Liver (tissue), 9 donors: ENCODE measurements around the gene CDC16. TPM values are rescaled to one million over a fixed set of nuclear protein-coding genes. Genes with fewer than 3 reads are reported as not detected.
"Not testable (repeated sequence)": the region's sequence is repeated elsewhere in the genome, so short reads cannot be mapped to it uniquely, and the experiment has no call there.

ENCODE experiments used
- DNase-seq: peaks from one replicate; pipeline ENCODE4 v3.0.0-alpha.2; 2017; ENCODE audit warnings: low spot score
- H3K27ac ChIP-seq, 2 donors: one replicate each; pipeline ENCODE4 v1.7.0; 2013; ENCODE audit warnings: inconsistent platforms in 2 of 2, low read length in 2 of 2, control low read depth in 1 of 2, low read depth in 1 of 2, mild to moderate bottlenecking in 1 of 2
- H3K27me3 ChIP-seq, 4 donors: one replicate each; pipeline versions ENCODE4 v1.6.1 to v1.7.0; 2013; ENCODE audit warnings: low read length in 3 of 4, inconsistent platforms in 1 of 4, mild to moderate bottlenecking in 1 of 4, moderate library complexity in 1 of 4; ENCODE audit not compliant: control insufficient read depth in 4 of 4, insufficient read depth in 4 of 4
- H3K36me3 ChIP-seq, 4 donors: one replicate each; pipeline versions ENCODE4 v1.6.1 to v1.7.0; 2013; ENCODE audit warnings: low read length in 3 of 4, mild to moderate bottlenecking in 3 of 4, low read depth in 1 of 4, moderate library complexity in 1 of 4; ENCODE audit not compliant: control insufficient read depth in 4 of 4, insufficient read depth in 3 of 4
- H3K4me1 ChIP-seq, 4 donors: one replicate each; pipeline versions ENCODE4 v1.6.1 to v1.7.0; 2013; ENCODE audit warnings: low read length in 3 of 4, mild to moderate bottlenecking in 3 of 4, moderate library complexity in 1 of 4; ENCODE audit not compliant: control insufficient read depth in 4 of 4, insufficient read depth in 4 of 4
- H3K4me3 ChIP-seq, 3 donors: one replicate each; pipeline versions ENCODE4 v1.6.1 to v1.7.0; 2013; ENCODE audit warnings: low read length in 3 of 3, control low read depth in 1 of 3, low read depth in 1 of 3, mild to moderate bottlenecking in 1 of 3
- H3K9ac ChIP-seq, 2 donors: one replicate each; pipeline ENCODE4 v1.7.0; 2013; ENCODE audit warnings: low read length in 2 of 2, mild to moderate bottlenecking in 2 of 2, moderate library complexity in 2 of 2, control low read depth in 1 of 2, low read depth in 1 of 2
- H3K9me3 ChIP-seq, 4 donors: one replicate each; pipeline versions ENCODE4 v1.6.1 to v1.7.0; 2013; ENCODE audit warnings: low read length in 3 of 4; ENCODE audit not compliant: control insufficient read depth in 4 of 4
- EGR1 ChIP-seq, 2 donors: IDR thresholded peaks; 2 replicates each; pipeline ENCODE4 v1.6.1; 2016 to 2018; ENCODE audit warnings: antibody characterized with exemption in 2 of 2, low read depth in 2 of 2
- FOXA1 ChIP-seq: IDR thresholded peaks from 2 replicates; pipeline ENCODE4 v1.6.1; 2016; ENCODE audit warnings: antibody characterized with exemption
- FOXA2 ChIP-seq: IDR thresholded peaks from 2 replicates; pipeline ENCODE4 v1.6.1; 2016; ENCODE audit warnings: antibody characterized with exemption
- GABPA ChIP-seq, 2 donors: IDR thresholded peaks in 1 of 2; conservative IDR thresholded peaks in 1 of 2; 2 replicates each; pipeline ENCODE4 v1.6.1; 2016; ENCODE audit warnings: antibody characterized with exemption in 2 of 2, mild to moderate bottlenecking in 1 of 2, moderate library complexity in 1 of 2
- HNF4A ChIP-seq, 2 donors: conservative IDR thresholded peaks; 2 replicates each; pipeline ENCODE4 v1.6.1; 2016; ENCODE audit warnings: antibody characterized with exemption in 2 of 2, mild to moderate bottlenecking in 2 of 2
- HNF4G ChIP-seq: IDR thresholded peaks from 2 replicates; pipeline ENCODE4 v1.6.1; 2016; ENCODE audit warnings: antibody characterized with exemption
- JUND ChIP-seq, 2 donors: IDR thresholded peaks; 2 replicates each; pipeline ENCODE4 v1.6.1; 2016; ENCODE audit warnings: antibody characterized with exemption in 2 of 2
- RXRA ChIP-seq, 2 donors: IDR thresholded peaks; 2 replicates each; pipeline ENCODE4 v1.6.1; 2017 to 2018; ENCODE audit warnings: antibody characterized with exemption in 2 of 2, mild to moderate bottlenecking in 1 of 2
- SP1 ChIP-seq: IDR thresholded peaks from 2 replicates; pipeline ENCODE4 v1.6.1; 2018; ENCODE audit warnings: antibody characterized with exemption, mild to moderate bottlenecking
- TAF1 ChIP-seq: conservative IDR thresholded peaks from 2 replicates; pipeline ENCODE4 v1.6.1; 2016; ENCODE audit warnings: antibody characterized with exemption, mild to moderate bottlenecking
- YY1 ChIP-seq: IDR thresholded peaks from 2 replicates; pipeline ENCODE4 v1.6.1; 2016; ENCODE audit warnings: antibody characterized with exemption, mild to moderate bottlenecking
- WGBS: extraction: QIAGEN DNeasy Blood & Tissue Kit; methylation state at CpG from one replicate; pipeline ENCODE4 v1.1.7; 2013; 5-methylcytosine and 5-hydroxymethylcytosine counted together
- polyA plus RNA-seq, 2 donors: library from polyadenylated mRNA; stranded (reverse) in 1 of 2; unstranded in 1 of 2; fragments of 200-250 nt in 1 of 2; fragments of >200 nt in 1 of 2; fragmentation: Nextera tagmentation in 1 of 2; extraction: Ambion mirVana in 1 of 2; gene quantifications; one replicate each; pipeline versions ENCODE4 v1.2.1 to v1.2.3, GENCODE V29; 2013 to 2015
- total RNA-seq, 2 donors: library from RNA; depleted of rRNA; stranded (reverse); fragments of >200 nt; gene quantifications; one replicate each; pipeline ENCODE4 v1.2.3, GENCODE V29; 2014
- TF ChIP-seq, protein P1 (sequence below): IDR thresholded peaks from 2 replicates; pipeline ENCODE4 v1.6.1; 2016; ENCODE audit warnings: antibody characterized with exemption, mild to moderate bottlenecking
- TF ChIP-seq, protein P2 (sequence below): IDR thresholded peaks from 2 replicates; pipeline ENCODE4 v1.6.1; 2016; ENCODE audit warnings: antibody characterized with exemption
- TF ChIP-seq, protein P3 (sequence below): IDR thresholded peaks from 2 replicates; pipeline ENCODE4 v1.6.1; 2016; ENCODE audit warnings: antibody characterized with exemption
- donor health status: healthy.
- donor health status: healthy.
- donor health status: healthy.
- donor health status: healthy.
- donor health status: healthy.

Gene CDC16
- total and polyA plus RNA-seq, 4 donors, result 23.0 to 38.7 (median 30.8) TPM

DNA sequence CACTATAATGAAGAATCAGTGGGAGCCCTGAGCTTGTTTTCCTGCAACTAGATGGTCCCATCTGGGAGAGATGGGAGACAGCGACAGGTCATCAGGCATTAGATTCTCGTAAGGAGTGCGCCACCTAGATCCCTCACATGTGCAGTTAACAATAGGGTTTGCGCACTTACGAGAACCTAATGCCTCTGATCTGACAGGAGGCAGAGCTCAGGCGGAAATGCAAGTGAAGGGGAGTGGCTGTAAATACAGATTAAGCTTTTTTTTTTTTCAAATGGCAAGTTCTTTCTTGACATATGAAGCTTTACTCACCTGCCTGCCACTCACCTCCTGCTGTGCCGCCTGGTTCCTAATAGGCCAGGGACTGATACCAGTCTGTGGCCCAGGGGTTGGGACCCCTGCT lies 14.4 kb downstream of the CDC16 start:
- 97% methylated on average over 7 of the region's 7 CpGs for WGBS
- no peaks in the 10 kb centered on the region for H3K27me3 ChIP-seq
- H3K27ac ChIP-seq, result no peak overlapping the region
- H3K36me3 ChIP-seq, result peaks cover 7 to 73% (median 67%) of the 10 kb centered on the region in 4 donors
- DNase-seq, result no peak
- H3K4me1 ChIP-seq, result no peaks in the 10 kb centered on the region
- no peak for TF ChIP-seq TAF1
- TF ChIP-seq JUND (IDR thresholded peaks at IDR 0.05), result no peak
- TF ChIP-seq YY1, result no peak
- TF ChIP-seq HNF4A (conservative IDR thresholded peaks at IDR 0.05), result no peak
- no peak for TF ChIP-seq FOXA1
- no peak for TF ChIP-seq RXRA (IDR thresholded peaks at IDR 0.05)
- TF ChIP-seq, protein P1, sequence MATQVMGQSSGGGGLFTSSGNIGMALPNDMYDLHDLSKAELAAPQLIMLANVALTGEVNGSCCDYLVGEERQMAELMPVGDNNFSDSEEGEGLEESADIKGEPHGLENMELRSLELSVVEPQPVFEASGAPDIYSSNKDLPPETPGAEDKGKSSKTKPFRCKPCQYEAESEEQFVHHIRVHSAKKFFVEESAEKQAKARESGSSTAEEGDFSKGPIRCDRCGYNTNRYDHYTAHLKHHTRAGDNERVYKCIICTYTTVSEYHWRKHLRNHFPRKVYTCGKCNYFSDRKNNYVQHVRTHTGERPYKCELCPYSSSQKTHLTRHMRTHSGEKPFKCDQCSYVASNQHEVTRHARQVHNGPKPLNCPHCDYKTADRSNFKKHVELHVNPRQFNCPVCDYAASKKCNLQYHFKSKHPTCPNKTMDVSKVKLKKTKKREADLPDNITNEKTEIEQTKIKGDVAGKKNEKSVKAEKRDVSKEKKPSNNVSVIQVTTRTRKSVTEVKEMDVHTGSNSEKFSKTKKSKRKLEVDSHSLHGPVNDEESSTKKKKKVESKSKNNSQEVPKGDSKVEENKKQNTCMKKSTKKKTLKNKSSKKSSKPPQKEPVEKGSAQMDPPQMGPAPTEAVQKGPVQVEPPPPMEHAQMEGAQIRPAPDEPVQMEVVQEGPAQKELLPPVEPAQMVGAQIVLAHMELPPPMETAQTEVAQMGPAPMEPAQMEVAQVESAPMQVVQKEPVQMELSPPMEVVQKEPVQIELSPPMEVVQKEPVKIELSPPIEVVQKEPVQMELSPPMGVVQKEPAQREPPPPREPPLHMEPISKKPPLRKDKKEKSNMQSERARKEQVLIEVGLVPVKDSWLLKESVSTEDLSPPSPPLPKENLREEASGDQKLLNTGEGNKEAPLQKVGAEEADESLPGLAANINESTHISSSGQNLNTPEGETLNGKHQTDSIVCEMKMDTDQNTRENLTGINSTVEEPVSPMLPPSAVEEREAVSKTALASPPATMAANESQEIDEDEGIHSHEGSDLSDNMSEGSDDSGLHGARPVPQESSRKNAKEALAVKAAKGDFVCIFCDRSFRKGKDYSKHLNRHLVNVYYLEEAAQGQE, result no peak
- TF ChIP-seq, protein P2, sequence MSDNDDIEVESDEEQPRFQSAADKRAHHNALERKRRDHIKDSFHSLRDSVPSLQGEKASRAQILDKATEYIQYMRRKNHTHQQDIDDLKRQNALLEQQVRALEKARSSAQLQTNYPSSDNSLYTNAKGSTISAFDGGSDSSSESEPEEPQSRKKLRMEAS, result no peak
- TF ChIP-seq, protein P3, sequence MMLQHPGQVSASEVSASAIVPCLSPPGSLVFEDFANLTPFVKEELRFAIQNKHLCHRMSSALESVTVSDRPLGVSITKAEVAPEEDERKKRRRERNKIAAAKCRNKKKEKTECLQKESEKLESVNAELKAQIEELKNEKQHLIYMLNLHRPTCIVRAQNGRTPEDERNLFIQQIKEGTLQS, result no peak
- H3K9ac ChIP-seq, result no peak overlapping the region
- no peak overlapping the region for H3K4me3 ChIP-seq
- no peaks in the 10 kb centered on the region for H3K9me3 ChIP-seq

DNA sequence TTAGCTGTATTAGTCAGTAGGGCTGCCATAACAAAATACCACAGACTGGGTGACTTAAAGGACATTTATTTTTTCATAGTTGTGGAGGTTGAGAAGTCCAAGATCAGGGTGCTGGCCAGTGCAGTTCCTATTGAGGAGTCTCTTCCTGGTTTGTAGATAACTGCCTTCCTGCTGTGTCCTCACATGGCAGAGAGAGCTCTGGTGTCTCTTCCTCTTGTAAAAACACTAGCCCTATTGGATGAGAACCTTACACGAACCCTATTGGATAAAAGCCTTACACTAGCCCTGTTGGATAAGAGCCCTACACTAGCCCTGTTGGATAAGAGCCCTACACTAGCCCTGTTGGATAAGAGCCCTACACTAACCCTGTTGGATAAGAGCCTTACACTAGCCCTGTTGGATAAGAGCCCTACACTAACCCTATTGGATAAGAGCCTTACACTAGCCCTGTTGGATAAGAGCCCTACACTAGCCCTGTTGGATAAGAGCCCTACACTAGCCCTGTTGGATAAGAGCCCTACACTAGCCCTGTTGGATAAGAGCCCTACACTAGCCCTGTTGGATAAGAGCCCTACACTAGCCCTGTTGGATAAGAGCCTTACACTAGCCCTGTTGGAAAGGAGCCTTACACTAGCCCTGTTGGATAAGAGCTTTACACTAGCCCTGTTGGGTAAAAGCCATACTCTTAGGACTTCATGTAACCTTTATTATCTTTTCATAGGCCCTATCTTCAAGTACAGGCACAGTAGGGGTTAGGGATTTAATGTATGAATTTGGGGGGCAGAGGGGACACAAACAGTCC lies 17.1 kb downstream of the CDC16 start:
- not testable (repeated sequence) for H3K4me1 ChIP-seq, H3K4me3 ChIP-seq, H3K9me3 ChIP-seq, H3K27me3 ChIP-seq, H3K9ac ChIP-seq, DNase-seq, H3K27ac ChIP-seq
- H3K36me3 ChIP-seq, result peaks cover 15 to 67% (median 60%) of the 10 kb centered on the region in 4 donors
- WGBS, result 90% methylated on average over 1 of the region's 1 CpG

DNA sequence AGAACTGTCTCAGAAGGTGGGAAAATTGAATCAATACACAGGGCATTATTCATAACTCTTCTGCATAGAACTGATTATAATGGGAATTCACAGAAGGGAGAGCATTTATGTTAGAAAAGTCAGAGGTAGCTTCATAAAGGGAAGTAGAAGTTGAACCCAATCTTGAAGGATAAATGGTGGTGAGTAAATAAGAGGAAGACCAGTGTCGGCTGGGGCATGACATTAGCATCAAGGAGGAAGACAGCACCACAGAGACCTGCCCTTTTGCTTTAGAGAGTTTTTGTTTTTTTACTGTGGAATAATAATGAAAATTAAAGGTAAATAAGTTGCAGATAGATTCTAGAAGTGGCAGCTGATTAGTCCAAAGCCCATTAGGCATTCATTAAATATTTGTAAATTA lies 21.9 kb downstream of the CDC16 start:
- Histone ChIP-seq H3K9ac (no peak overlapping the region), H3K27ac (no peak overlapping the region), H3K36me3 (peaks cover 18 to 72% (median 60%) of the 10 kb centered on the region in 4 donors), H3K27me3 (no peaks in the 10 kb centered on the region), H3K4me3 (no peak overlapping the region), H3K4me1 (no peaks in the 10 kb centered on the region), H3K9me3 (no peaks in the 10 kb centered on the region)
- WGBS, result 80% methylated on average over 1 of the region's 1 CpG
- no peak for DNase-seq
- TF ChIP-seq SP1 (no peak), FOXA2 (no peak), GABPA (IDR thresholded peaks at IDR 0.05 in 1 of 2, conservative IDR thresholded peaks at IDR 0.05 in 1 of 2) (no peak), EGR1 (IDR thresholded peaks at IDR 0.05; ENCODE audit: low read depth in 2 of 2) (no peak), HNF4G (no peak)
- TF ChIP-seq, protein P2, result no peak
